Body of pancreas (tissue), 4 donors: ENCODE measurements around the gene LHFPL6. TPM values are rescaled to one million over a fixed set of nuclear protein-coding genes. Genes with fewer than 3 reads are reported as not detected.
A peak's percentile ranks its signal among the peaks of the same experiment; 100 is the strongest.

Experiments used
- ATAC-seq: fragments of 150-250 bp; one replicate; pipeline ENCODE4 v1.9.1; 2016
- DNase-seq, 4 donors: peaks; one replicate each; pipeline ENCODE4 v3.0.0-alpha.2; 2019
- H3K27ac ChIP-seq, 4 donors: fragments of 200-600 bp; sonication (generic); 1 replicate in 3 of 4; 2 replicates in 1 of 4; pipeline versions ENCODE4 v1.5.1 to v1.6.1; 2016 to 2019; ENCODE audit warnings: mild to moderate bottlenecking in 1 of 4, mixed read lengths in 1 of 4, moderate library complexity in 1 of 4
- H3K27me3 ChIP-seq, 2 donors: fragments of 200-600 bp; sonication (generic); one replicate each; pipeline ENCODE4 v1.6.0; 2016; ENCODE audit warnings: mild to moderate bottlenecking in 1 of 2
- H3K36me3 ChIP-seq, 2 donors: fragments of 200-600 bp; sonication (generic); replicated peaks in 1 of 2; 2 replicates each; pipeline ENCODE4 v1.5.1; 2016; ENCODE audit warnings: low read depth in 2 of 2; ENCODE audit not compliant: insufficient read depth in 1 of 2
- H3K4me1 ChIP-seq: fragments of 200-600 bp; sonication (generic); one replicate; pipeline ENCODE4 v1.6.0; 2016
- H3K4me3 ChIP-seq, 2 donors: fragments of 200-600 bp; sonication (generic); 1 replicate in 1 of 2; 2 replicates in 1 of 2; pipeline ENCODE4 v1.5.1; 2016 to 2019
- H3K9me3 ChIP-seq, 3 donors: fragments of 200-600 bp; sonication (generic); 1 replicate in 2 of 3; 2 replicates in 1 of 3; pipeline ENCODE4 v1.5.1; 2016
- CTCF ChIP-seq, 7 experiments: fragments of 450-650 bp in 4 of 7; fragments of 200-600 bp in 3 of 7; sonication (generic) in 3 of 7; IDR thresholded peaks; one replicate each; pipeline ENCODE4 v1.5.1; 2016 to 2019; ENCODE audit warnings: antibody characterized with exemption in 7 of 7
- POLR2A ChIP-seq, 3 donors: fragments of 450-650 bp; IDR thresholded peaks; one replicate each; pipeline ENCODE4 v1.6.1; 2016; ENCODE audit warnings: antibody characterized with exemption in 3 of 3, mild to moderate bottlenecking in 2 of 3
- WGBS, 2 donors: methylation state at CpG; one replicate each; pipeline ENCODE4 v1.1.5; 2017; 5-methylcytosine and 5-hydroxymethylcytosine counted together
- intact Hi-C: fragments of 100-400 bp; cut with DNase I; formaldehyde crosslinking; loops from one replicate; pipeline ENCODE4 v1.15.1; 2023
- total RNA-seq, 2 donors: library from RNA; depleted of rRNA; stranded (reverse); fragments of >200 nt; gene quantifications; one replicate each; pipeline ENCODE4 v1.1.0, GENCODE V29; 2016

LHFPL6 gene
- total RNA-seq, 2 donors from 2014 or later: 18.4 to 30.7 TPM

GRCh38 chr13:39451860-39452301 is 151.1 kb downstream of the LHFPL6 start:
- ATAC-seq (peak; percentile 79), DNase-seq (peak; percentile 22 to 64 (median 37))
- no peaks in the 10 kb centered on the region for H3K27me3 ChIP-seq
- no peak overlapping the region for H3K4me3 ChIP-seq
- peaks cover 17% of the 10 kb centered on the region for H3K4me1 ChIP-seq
- H3K36me3 ChIP-seq: no peaks in the 10 kb centered on the region
- peak overlapping the region in 2 of 4 donors; percentile 10 to 43 for H3K27ac ChIP-seq
- WGBS, 2 donors: 35 to 45% methylated on average over 4 of the region's 4 CpGs
- no peak for TF ChIP-seq CTCF (IDR thresholded peaks at IDR 0.05)
- no peak for TF ChIP-seq POLR2A (IDR thresholded peaks at IDR 0.05)
- intact Hi-C loops: no loop called here
- no peaks in the 10 kb centered on the region for H3K9me3 ChIP-seq

GRCh38 chr13:39451301-39451700 is 151.7 kb downstream of the LHFPL6 start:
- Histone ChIP-seq H3K4me1 (peaks cover 17% of the 10 kb centered on the region), H3K27me3 (no peaks in the 10 kb centered on the region), H3K27ac (peak overlapping the region in 2 of 4 donors; percentile 10 to 43), H3K9me3 (no peaks in the 10 kb centered on the region), H3K36me3 (no peaks in the 10 kb centered on the region), H3K4me3 (no peak overlapping the region)
- intact Hi-C loops: no loop called here
- peak; percentile 60 for ATAC-seq
- WGBS, 2 donors: 0 to 10% methylated on average over 1 of the region's 1 CpG
- no peak for TF ChIP-seq POLR2A (IDR thresholded peaks at IDR 0.05)
- TF ChIP-seq CTCF (IDR thresholded peaks at IDR 0.05): no peak
- DNase-seq: peak in 1 of 4 donors; percentile 30

GRCh38 chr13:39450176-39450575 is 152.8 kb downstream of the LHFPL6 start:
- TF ChIP-seq POLR2A (IDR thresholded peaks at IDR 0.05): no peak
- ATAC-seq: no peak
- Histone ChIP-seq H3K27ac (no peak overlapping the region), H3K4me3 (no peak overlapping the region), H3K36me3 (no peaks in the 10 kb centered on the region), H3K27me3 (no peaks in the 10 kb centered on the region), H3K9me3 (no peaks in the 10 kb centered on the region), H3K4me1 (peaks cover 17% of the 10 kb centered on the region)
- intact Hi-C loops: no loop called here
- DNase-seq: no peak

GRCh38 chr13:39448834-39449233 is 154.2 kb downstream of the LHFPL6 start:
- WGBS, 2 donors: 68 to 74% methylated on average over 3 of the region's 3 CpGs
- H3K27ac ChIP-seq: no peak overlapping the region

GRCh38 chr13:39446865-39447264 is 156.1 kb downstream of the LHFPL6 start:
- Histone ChIP-seq H3K36me3 (no peaks in the 10 kb centered on the region), H3K27ac (no peak overlapping the region), H3K27me3 (no peaks in the 10 kb centered on the region), H3K4me1 (peaks cover 11% of the 10 kb centered on the region), H3K9me3 (no peaks in the 10 kb centered on the region), H3K4me3 (no peak overlapping the region)
- DNase-seq (no peak), ATAC-seq (no peak)
- TF ChIP-seq CTCF (IDR thresholded peaks at IDR 0.05) (no peak), POLR2A (IDR thresholded peaks at IDR 0.05) (no peak)
- intact Hi-C loops: no loop called here
- 61 to 70% methylated on average over 4 of the region's 4 CpGs for WGBS, 2 donors

More at GRCh38 chr13:39448834-39449233, 154.2 kb downstream of the LHFPL6 start:
- no peaks in the 10 kb centered on the region for H3K36me3 ChIP-seq
- no peak overlapping the region for H3K4me3 ChIP-seq
- H3K27me3 ChIP-seq: no peaks in the 10 kb centered on the region
- intact Hi-C loops: no loop called here
- ATAC-seq (no peak), DNase-seq (no peak)
- peaks cover 17% of the 10 kb centered on the region for H3K4me1 ChIP-seq
- TF ChIP-seq CTCF (IDR thresholded peaks at IDR 0.05) (no peak), POLR2A (IDR thresholded peaks at IDR 0.05) (no peak)
- H3K9me3 ChIP-seq: no peaks in the 10 kb centered on the region
